ENCODE results near the gene SBF2. TPM values are rescaled to one million over a fixed set of nuclear protein-coding genes. Genes with fewer than 3 reads are reported as not detected.

The SBF2 gene
- total and polyA plus RNA-seq, 2 of the 13 experiments (the other 11 are each of a cell fraction or from before 2014, with no cell fraction given) = 24.0 to 45.8 TPM

DNA sequence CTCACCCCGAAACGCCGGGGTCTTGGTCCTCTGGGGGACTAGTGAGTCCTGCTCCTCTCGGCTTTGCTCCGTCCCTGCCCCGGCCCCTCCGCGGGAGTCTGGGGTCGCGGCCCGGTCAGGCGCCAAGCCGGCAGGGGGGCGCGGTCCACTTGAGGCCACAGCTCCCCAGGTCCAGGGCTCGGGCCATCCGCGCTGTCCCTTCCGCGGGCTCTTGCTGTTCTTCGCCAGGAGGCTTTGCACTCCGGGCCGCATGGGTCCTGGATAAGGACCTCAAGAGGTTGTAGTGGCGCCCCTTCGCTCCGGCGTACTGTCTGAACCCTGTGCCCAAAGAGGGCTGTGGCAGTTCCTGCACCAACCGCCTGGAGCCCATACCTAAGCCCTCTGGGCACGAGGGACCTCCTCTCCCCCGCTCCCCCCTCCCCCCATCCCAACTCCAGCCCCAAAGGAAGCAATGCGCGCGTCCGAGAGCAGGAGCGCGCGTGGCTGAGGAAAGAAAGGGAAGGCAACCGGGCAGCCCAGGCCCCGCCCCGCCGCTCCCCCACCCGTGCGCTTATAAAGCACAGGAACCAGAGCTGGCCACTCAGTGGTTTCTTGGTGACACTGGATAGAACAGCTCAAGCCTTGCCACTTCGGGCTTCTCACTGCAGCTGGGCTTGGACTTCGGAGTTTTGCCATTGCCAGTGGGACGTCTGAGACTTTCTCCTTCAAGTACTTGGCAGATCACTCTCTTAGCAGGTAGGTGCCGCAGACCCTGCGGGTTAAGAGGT is 10.7 kb upstream of the SBF2 start, which contains the start of gene ADM (continued):
- TF ChIP-seq ZNF574 (CRISPR knock-in tag; IDR thresholded peaks at IDR 0.05) (peak; percentile 98), MED8 (CRISPR knock-in tag; IDR thresholded peaks at IDR 0.05; ENCODE audit: insufficient replicate concordance) (no peak), RBFOX2 (IDR thresholded peaks at IDR 0.05; ENCODE audit: low read depth, low read length) (peak; percentile 82), CBFB (CRISPR knock-in tag; IDR thresholded peaks at IDR 0.05) (peak; percentile 60), TAF15 (IDR thresholded peaks at IDR 0.05; ENCODE audit: low read depth, low read length, poor library complexity, severe bottlenecking) (peak; percentile 63), ZNF776 (CRISPR knock-in tag; IDR thresholded peaks at IDR 0.05) (peak; percentile 37; the same call in 1 of the 2 replicates), ARNT2 (CRISPR knock-in tag; IDR thresholded peaks at IDR 0.05; ENCODE audit: low read depth) (0 out of 2 replicates have a peak, but pooled peaks have one; percentile 8), SCMH1 (CRISPR knock-in tag; IDR thresholded peaks at IDR 0.05; ENCODE audit: borderline replicate concordance) (no peak), TARDBP (CRISPR knock-in tag; IDR thresholded peaks at IDR 0.05) (peak; percentile 78; the same call in 1 of the 2 replicates), ZBTB38 (CRISPR knock-in tag; IDR thresholded peaks at IDR 0.05) (no peak; the same call in 1 of the 2 replicates), ZNF329 (CRISPR knock-in tag; IDR thresholded peaks at IDR 0.05; ENCODE audit: low read depth) (peak; percentile 67; the same call in 1 of the 2 replicates), NFATC3 (CRISPR knock-in tag; IDR thresholded peaks at IDR 0.05) (no peak), SMYD3 (CRISPR knock-in tag; IDR thresholded peaks at IDR 0.05) (peak; percentile 66; the same call in 1 of the 2 replicates), NR2C2 (CRISPR knock-in tag; IDR thresholded peaks at IDR 0.05; ENCODE audit: borderline replicate concordance) (no peak; the same call in 1 of the 2 replicates), ZNF335 (CRISPR knock-in tag; IDR thresholded peaks at IDR 0.05) (peak; percentile 81; the same call in 1 of the 2 replicates), NFIC (IDR thresholded peaks at IDR 0.05; ENCODE audit: low read length) (peak; percentile 54; the same call in 1 of the 2 replicates), TEAD2 (CRISPR knock-in tag; IDR thresholded peaks at IDR 0.05) (no peak), ZNF740 (CRISPR knock-in tag; IDR thresholded peaks at IDR 0.05) (peak; percentile 93), THYN1 (CRISPR knock-in tag; IDR thresholded peaks at IDR 0.05; ENCODE audit: borderline replicate concordance, low read depth) (no peak), ZNF605 (CRISPR knock-in tag; IDR thresholded peaks at IDR 0.05) (peak; percentile 63), ZC3H13 (CRISPR knock-in tag; IDR thresholded peaks at IDR 0.05) (0 out of 2 replicates have a peak, but pooled peaks have one; percentile 14)
- TF ChIP-seq, protein P1, sequence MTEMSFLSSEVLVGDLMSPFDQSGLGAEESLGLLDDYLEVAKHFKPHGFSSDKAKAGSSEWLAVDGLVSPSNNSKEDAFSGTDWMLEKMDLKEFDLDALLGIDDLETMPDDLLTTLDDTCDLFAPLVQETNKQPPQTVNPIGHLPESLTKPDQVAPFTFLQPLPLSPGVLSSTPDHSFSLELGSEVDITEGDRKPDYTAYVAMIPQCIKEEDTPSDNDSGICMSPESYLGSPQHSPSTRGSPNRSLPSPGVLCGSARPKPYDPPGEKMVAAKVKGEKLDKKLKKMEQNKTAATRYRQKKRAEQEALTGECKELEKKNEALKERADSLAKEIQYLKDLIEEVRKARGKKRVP (CRISPR knock-in tag; IDR thresholded peaks at IDR 0.05) = no peak
- TF ChIP-seq, protein P2, sequence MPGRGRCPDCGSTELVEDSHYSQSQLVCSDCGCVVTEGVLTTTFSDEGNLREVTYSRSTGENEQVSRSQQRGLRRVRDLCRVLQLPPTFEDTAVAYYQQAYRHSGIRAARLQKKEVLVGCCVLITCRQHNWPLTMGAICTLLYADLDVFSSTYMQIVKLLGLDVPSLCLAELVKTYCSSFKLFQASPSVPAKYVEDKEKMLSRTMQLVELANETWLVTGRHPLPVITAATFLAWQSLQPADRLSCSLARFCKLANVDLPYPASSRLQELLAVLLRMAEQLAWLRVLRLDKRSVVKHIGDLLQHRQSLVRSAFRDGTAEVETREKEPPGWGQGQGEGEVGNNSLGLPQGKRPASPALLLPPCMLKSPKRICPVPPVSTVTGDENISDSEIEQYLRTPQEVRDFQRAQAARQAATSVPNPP (CRISPR knock-in tag; IDR thresholded peaks at IDR 0.05) = 0 out of 2 replicates have a peak, but pooled peaks have one; percentile 57
